IMR-90 (cell line): ENCODE measurements around the gene ZDHHC1.

Source experiments
- CEBPB ChIP-seq: IDR thresholded peaks from 2 replicates; pipeline ENCODE4 v1.6.1; 2012; ENCODE audit warnings: low read depth, low read length, improper control_type of control experiment
- MAZ ChIP-seq: IDR thresholded peaks from 2 replicates; pipeline ENCODE4 v1.6.1; 2012; ENCODE audit warnings: low read depth, mild to moderate bottlenecking, low read length, improper control_type of control experiment, moderate library complexity, borderline replicate concordance
- NFE2L2 ChIP-seq: fragments of 150-350 bp; IDR thresholded peaks from 2 replicates; pipeline ENCODE4 v1.6.1; 2016; ENCODE audit warnings: low read depth, mild to moderate bottlenecking, low read length
- POLR2A ChIP-seq: IDR thresholded peaks from 2 replicates; pipeline ENCODE4 v1.6.1; 2012; ENCODE audit warnings: mild to moderate bottlenecking, low read depth, low read length
- TF ChIP-seq, protein P1 (sequence below): fragments of 150-350 bp; IDR thresholded peaks from 2 replicates; pipeline ENCODE4 v1.6.1; 2016; ENCODE audit warnings: low read depth, mild to moderate bottlenecking, low read length, moderate library complexity, borderline replicate concordance
- TF ChIP-seq, protein P2 (sequence below): conservative IDR thresholded peaks from 2 replicates; pipeline ENCODE4 v1.5.1; 2012; ENCODE audit warnings: mild to moderate bottlenecking, low read depth, low read length, improper control_type of control experiment

DNA sequence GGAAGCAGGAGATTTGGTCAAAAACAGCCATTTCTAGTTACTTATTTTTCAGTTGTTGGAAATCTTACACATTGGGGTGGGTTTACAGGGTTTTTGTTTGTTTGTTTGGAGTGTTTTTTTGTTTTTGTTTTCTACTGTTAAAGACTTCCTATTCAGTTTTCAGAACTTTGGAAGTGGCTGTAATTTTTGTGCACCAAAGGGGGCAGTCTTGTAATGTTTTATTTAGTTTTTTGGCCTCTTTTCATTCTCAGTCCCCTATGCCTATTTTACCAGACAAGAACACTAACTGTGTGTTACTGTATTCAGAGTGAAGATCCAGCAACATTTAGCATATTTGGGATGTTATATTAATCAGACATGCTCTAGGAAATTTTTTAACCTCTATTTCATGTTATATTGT lies 43.6 kb downstream of the ZDHHC1 start:
- TF ChIP-seq, protein P1, sequence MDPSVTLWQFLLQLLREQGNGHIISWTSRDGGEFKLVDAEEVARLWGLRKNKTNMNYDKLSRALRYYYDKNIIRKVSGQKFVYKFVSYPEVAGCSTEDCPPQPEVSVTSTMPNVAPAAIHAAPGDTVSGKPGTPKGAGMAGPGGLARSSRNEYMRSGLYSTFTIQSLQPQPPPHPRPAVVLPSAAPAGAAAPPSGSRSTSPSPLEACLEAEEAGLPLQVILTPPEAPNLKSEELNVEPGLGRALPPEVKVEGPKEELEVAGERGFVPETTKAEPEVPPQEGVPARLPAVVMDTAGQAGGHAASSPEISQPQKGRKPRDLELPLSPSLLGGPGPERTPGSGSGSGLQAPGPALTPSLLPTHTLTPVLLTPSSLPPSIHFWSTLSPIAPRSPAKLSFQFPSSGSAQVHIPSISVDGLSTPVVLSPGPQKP, result no peak
- TF ChIP-seq, protein P2, sequence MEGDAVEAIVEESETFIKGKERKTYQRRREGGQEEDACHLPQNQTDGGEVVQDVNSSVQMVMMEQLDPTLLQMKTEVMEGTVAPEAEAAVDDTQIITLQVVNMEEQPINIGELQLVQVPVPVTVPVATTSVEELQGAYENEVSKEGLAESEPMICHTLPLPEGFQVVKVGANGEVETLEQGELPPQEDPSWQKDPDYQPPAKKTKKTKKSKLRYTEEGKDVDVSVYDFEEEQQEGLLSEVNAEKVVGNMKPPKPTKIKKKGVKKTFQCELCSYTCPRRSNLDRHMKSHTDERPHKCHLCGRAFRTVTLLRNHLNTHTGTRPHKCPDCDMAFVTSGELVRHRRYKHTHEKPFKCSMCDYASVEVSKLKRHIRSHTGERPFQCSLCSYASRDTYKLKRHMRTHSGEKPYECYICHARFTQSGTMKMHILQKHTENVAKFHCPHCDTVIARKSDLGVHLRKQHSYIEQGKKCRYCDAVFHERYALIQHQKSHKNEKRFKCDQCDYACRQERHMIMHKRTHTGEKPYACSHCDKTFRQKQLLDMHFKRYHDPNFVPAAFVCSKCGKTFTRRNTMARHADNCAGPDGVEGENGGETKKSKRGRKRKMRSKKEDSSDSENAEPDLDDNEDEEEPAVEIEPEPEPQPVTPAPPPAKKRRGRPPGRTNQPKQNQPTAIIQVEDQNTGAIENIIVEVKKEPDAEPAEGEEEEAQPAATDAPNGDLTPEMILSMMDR, result peak; percentile 57
- TF ChIP-seq MAZ (no peak), CEBPB (no peak), POLR2A (no peak), NFE2L2 (no peak)
